ENCODE data around the gene SOCS3. TPM values are rescaled to one million over a fixed set of nuclear protein-coding genes. Genes with fewer than 3 reads are reported as not detected.

The SOCS3 gene
- total RNA-seq, 2 experiments from 2014 or later: not detected

DNA sequence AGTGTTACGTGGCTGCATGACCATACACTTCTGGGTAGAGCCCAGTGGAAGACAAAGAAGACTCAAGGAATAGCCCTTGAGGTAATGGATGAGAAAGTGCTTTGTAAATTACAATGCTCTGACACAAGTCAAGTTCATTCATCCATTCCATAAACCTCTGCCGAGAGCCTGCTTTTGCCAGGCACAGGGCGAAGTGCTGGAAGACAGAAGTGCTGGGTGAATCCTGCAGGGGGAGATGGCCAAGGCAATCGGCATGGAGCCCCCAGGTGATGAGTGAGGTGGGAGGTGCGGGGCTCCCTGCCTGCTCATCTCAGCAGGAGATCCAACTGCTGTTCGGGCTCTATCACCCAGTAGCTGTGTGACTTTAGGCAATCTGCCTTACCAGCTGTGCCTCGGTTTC lies 2.8 kb upstream of the SOCS3 start:
- Histone ChIP-seq H3K79me2 (ENCODE audit: insufficient read depth, low read depth, low read length) (no peaks in the 10 kb centered on the region), H3K36me3 (ENCODE audit: insufficient read depth, low read length) (no peaks in the 10 kb centered on the region), H3K27ac (ENCODE audit: low read depth, low read length, poor library complexity, severe bottlenecking) (no peak overlapping the region), H2AFZ (ENCODE audit: low read length) (no peak overlapping the region), H3K4me1 (ENCODE audit: insufficient read depth, low read length, poor library complexity, severe bottlenecking) (peaks cover 5% of the 10 kb centered on the region), H3K4me2 (ENCODE audit: low read length) (no peak overlapping the region), H4K20me1 (ENCODE audit: insufficient read depth, low read length) (no peaks in the 10 kb centered on the region), H3K4me3 (ENCODE audit: low read depth, low read length, poor library complexity, severe bottlenecking) (no peak overlapping the region), H3K9me3 (ENCODE audit: low read length) (no peaks in the 10 kb centered on the region), H3K9me2 (ENCODE audit: insufficient read depth, low read length) (no peaks in the 10 kb centered on the region)
- BruUV-seq (replicated peaks): no TSS peak
- intact Hi-C loops (cut with micrococcal nuclease; ENCODE audit: unreplicated experiment): loop anchor here (10.0 kb wide), 1 partner anchor 342 kb away; no protein-coding TSS in a partner anchor
- ChIA-PET CTCF (ENCODE audit: unreplicated experiment) (interaction anchor here (0.6 to 1.1 kb wide), 2 partner anchors 36 to 46 kb away, joined by 3 to 4 read pairs; no protein-coding TSS in a partner anchor), POLR2A (interaction anchor here (0.9 kb wide), 1 partner anchor 17 kb away, joined by 3 read pairs; no protein-coding TSS in a partner anchor)
- TF ChIP-seq, protein P1, sequence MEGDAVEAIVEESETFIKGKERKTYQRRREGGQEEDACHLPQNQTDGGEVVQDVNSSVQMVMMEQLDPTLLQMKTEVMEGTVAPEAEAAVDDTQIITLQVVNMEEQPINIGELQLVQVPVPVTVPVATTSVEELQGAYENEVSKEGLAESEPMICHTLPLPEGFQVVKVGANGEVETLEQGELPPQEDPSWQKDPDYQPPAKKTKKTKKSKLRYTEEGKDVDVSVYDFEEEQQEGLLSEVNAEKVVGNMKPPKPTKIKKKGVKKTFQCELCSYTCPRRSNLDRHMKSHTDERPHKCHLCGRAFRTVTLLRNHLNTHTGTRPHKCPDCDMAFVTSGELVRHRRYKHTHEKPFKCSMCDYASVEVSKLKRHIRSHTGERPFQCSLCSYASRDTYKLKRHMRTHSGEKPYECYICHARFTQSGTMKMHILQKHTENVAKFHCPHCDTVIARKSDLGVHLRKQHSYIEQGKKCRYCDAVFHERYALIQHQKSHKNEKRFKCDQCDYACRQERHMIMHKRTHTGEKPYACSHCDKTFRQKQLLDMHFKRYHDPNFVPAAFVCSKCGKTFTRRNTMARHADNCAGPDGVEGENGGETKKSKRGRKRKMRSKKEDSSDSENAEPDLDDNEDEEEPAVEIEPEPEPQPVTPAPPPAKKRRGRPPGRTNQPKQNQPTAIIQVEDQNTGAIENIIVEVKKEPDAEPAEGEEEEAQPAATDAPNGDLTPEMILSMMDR (conservative IDR thresholded peaks at IDR 0.05; ENCODE audit: low read length): peak; percentile 32; the same call in 1 of the 2 replicates
- no peak for TF ChIP-seq EZH2phosphoT487 (IDR thresholded peaks at IDR 0.05; ENCODE audit: borderline replicate concordance, low read depth, low read length)
- no peak for DNase-seq (ENCODE audit: low spot score)

DNA sequence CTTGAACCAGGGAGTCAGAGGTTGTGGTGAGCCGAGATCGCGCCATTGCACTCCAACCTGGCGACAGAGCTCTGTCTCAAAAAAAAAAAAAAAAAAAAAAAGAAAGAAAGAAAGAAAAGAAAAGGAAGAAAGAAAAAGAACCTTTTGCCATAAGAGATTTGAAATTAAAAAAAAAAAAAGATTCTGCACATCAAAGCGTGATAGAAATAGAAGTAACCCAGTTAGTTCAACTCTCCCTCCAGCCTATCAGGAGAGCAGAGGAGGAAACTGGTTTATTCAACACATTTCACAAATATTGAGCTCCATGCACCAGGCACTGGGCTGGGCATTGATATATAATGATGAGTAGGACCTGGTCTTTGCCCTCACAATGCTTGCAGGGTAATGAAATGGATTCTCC lies 2.4 kb upstream of the SOCS3 start:
- H3K4me2 ChIP-seq (ENCODE audit: low read length): no peak overlapping the region
- H3K79me2 ChIP-seq (ENCODE audit: insufficient read depth, low read depth, low read length): no peaks in the 10 kb centered on the region
- no peaks in the 10 kb centered on the region for H3K9me2 ChIP-seq (ENCODE audit: insufficient read depth, low read length)
- no peak overlapping the region for H3K4me3 ChIP-seq (ENCODE audit: low read depth, low read length, poor library complexity, severe bottlenecking)
- POLR2A ChIA-PET: no interaction called here
- H3K9me3 ChIP-seq (ENCODE audit: low read length): no peaks in the 10 kb centered on the region
- no TSS peak for BruUV-seq (replicated peaks)
- H3K4me1 ChIP-seq (ENCODE audit: insufficient read depth, low read length, poor library complexity, severe bottlenecking): peaks cover 7% of the 10 kb centered on the region
- H2AFZ ChIP-seq (ENCODE audit: low read length): no peak overlapping the region
- H3K27ac ChIP-seq (ENCODE audit: low read depth, low read length, poor library complexity, severe bottlenecking): no peak overlapping the region
- no peak for DNase-seq (ENCODE audit: low spot score)
- H3K36me3 ChIP-seq (ENCODE audit: insufficient read depth, low read length): no peaks in the 10 kb centered on the region
- CTCF ChIA-PET (ENCODE audit: unreplicated experiment): interaction anchor here (1.1 kb wide), 1 partner anchor 45 kb away, joined by 3 read pairs; no protein-coding TSS in a partner anchor
- intact Hi-C loops (cut with micrococcal nuclease; ENCODE audit: unreplicated experiment): loop anchor here (10.0 kb wide), 1 partner anchor 343 kb away; no protein-coding TSS in a partner anchor
- TF ChIP-seq, protein P1 (conservative IDR thresholded peaks at IDR 0.05; ENCODE audit: low read length): no peak
- no peak for TF ChIP-seq EZH2phosphoT487 (IDR thresholded peaks at IDR 0.05; ENCODE audit: borderline replicate concordance, low read depth, low read length)
- H4K20me1 ChIP-seq (ENCODE audit: insufficient read depth, low read length): no peaks in the 10 kb centered on the region

DNA sequence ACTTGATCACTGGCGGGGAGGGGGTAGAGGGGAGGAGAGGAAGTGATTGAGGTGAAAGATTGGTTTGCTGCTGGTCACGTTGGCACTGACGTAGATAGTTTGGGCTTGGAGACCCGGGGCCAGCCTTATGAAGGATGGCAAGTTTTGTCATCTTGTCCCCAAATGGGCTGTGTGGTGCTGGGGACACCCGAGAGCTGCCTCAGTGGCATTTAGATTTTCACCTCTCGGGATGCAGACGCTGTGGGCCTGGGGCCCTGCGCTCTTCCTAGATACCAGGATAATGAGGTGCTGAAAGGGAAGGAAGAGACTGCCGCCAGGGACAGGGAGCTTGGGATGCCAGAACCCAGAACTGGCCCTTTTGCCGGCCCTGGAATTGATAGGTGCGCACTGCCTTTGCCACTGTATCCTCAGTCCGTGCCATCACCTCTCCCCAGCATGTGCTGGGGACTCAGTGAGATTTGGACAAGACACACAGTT lies 1.4 kb upstream of the SOCS3 start:
- CTCF ChIA-PET (ENCODE audit: unreplicated experiment): interaction anchor here (0.6 kb wide), 1 partner anchor 22 kb away, joined by 3 read pairs; no protein-coding TSS in a partner anchor
- no peak overlapping the region for H3K4me2 ChIP-seq (ENCODE audit: low read length)
- BruUV-seq (replicated peaks): no TSS peak

More for the DNA sequence above, 1.4 kb upstream of the SOCS3 start:
- no peaks in the 10 kb centered on the region for H3K79me2 ChIP-seq (ENCODE audit: insufficient read depth, low read depth, low read length)
- intact Hi-C loops (cut with micrococcal nuclease; ENCODE audit: unreplicated experiment): loop anchor here (10.0 kb wide), 1 partner anchor 344 kb away; no protein-coding TSS in a partner anchor
- H3K4me1 ChIP-seq (ENCODE audit: insufficient read depth, low read length, poor library complexity, severe bottlenecking): peaks cover 17% of the 10 kb centered on the region
- H3K9me2 ChIP-seq (ENCODE audit: insufficient read depth, low read length): no peaks in the 10 kb centered on the region
- no peaks in the 10 kb centered on the region for H3K36me3 ChIP-seq (ENCODE audit: insufficient read depth, low read length)
- H3K4me3 ChIP-seq (ENCODE audit: low read depth, low read length, poor library complexity, severe bottlenecking): no peak overlapping the region
- H4K20me1 ChIP-seq (ENCODE audit: insufficient read depth, low read length): no peaks in the 10 kb centered on the region
- DNase-seq (ENCODE audit: low spot score): no peak
- H2AFZ ChIP-seq (ENCODE audit: low read length): no peak overlapping the region
- POLR2A ChIA-PET: no interaction called here
- H3K9me3 ChIP-seq (ENCODE audit: low read length): no peaks in the 10 kb centered on the region
- H3K27ac ChIP-seq (ENCODE audit: low read depth, low read length, poor library complexity, severe bottlenecking): no peak overlapping the region
- TF ChIP-seq, protein P1 (conservative IDR thresholded peaks at IDR 0.05; ENCODE audit: low read length): no peak
- TF ChIP-seq EZH2phosphoT487 (IDR thresholded peaks at IDR 0.05; ENCODE audit: borderline replicate concordance, low read depth, low read length): no peak

Measured in OCI-LY7 (cell line).